Neutrophil (primary cell): Measurements from ENCODE around the gene ARHGAP9.
A peak's percentile ranks its signal among the peaks of the same experiment; 100 is the strongest.
"Not testable (repeated sequence)": the region's sequence is repeated elsewhere in the genome, so short reads cannot be mapped to it uniquely, and the experiment has no call there.

Experiments
- H3K27ac ChIP-seq: fragments of 200-600 bp; sonication (generic); 2 replicates; pipeline ENCODE4 v1.5.1; 2016; ENCODE audit warnings: mild to moderate bottlenecking, moderate library complexity
- H3K27me3 ChIP-seq: fragments of 200-600 bp; sonication (generic); 2 replicates; pipeline ENCODE4 v1.6.0; 2016; ENCODE audit warnings: mild to moderate bottlenecking
- H3K36me3 ChIP-seq: fragments of 200-600 bp; sonication (generic); 2 replicates; pipeline ENCODE4 v1.5.1; 2017
- H3K4me1 ChIP-seq, 2 experiments: fragments of 200-600 bp in 1 of 2; sonication (generic) in 1 of 2; 1 replicate in 1 of 2; 2 replicates in 1 of 2; pipeline versions ENCODE4 v1.5.1 to v1.6.1; 2013 to 2016; ENCODE audit warnings: low read depth in 1 of 2, low read length in 1 of 2, mild to moderate bottlenecking in 1 of 2, moderate library complexity in 1 of 2; ENCODE audit not compliant: control insufficient read depth in 1 of 2, insufficient read depth in 1 of 2
- H3K4me3 ChIP-seq, 2 experiments: fragments of 200-600 bp in 1 of 2; sonication (generic) in 1 of 2; 1 replicate in 1 of 2; 2 replicates in 1 of 2; pipeline ENCODE4 v1.5.1; 2013 to 2016; ENCODE audit warnings: low read depth in 1 of 2, low read length in 1 of 2, mild to moderate bottlenecking in 1 of 2, moderate library complexity in 1 of 2
- H3K9me3 ChIP-seq: fragments of 200-600 bp; sonication (generic); 2 replicates; pipeline ENCODE4 v1.5.1; 2016
- CTCF ChIP-seq: fragments of 200-600 bp; sonication (generic); IDR thresholded peaks from 2 replicates; pipeline ENCODE4 v1.5.1; 2016; ENCODE audit warnings: antibody characterized with exemption

The ARHGAP9 gene

GRCh38 chr12:57518176-57518919, 38.7 kb upstream of the ARHGAP9 start:
- Histone ChIP-seq H3K27me3 (no peaks in the 10 kb centered on the region), H3K27ac (peak overlapping the region; percentile 100), H3K4me1 (peaks cover 35 to 37% of the 10 kb centered on the region in 2 experiments), H3K36me3 (peaks cover 54% of the 10 kb centered on the region), H3K9me3 (no peaks in the 10 kb centered on the region), H3K4me3 (peak overlapping the region; percentile 78 to 98)
- no peak for TF ChIP-seq CTCF

- H3K4me3 ChIP-seq, H3K27me3 ChIP-seq, H3K9me3 ChIP-seq: not testable (repeated sequence)
- Histone ChIP-seq H3K4me1 (peaks cover 33 to 35% of the 10 kb centered on the region in 2 experiments), H3K36me3 (peaks cover 61% of the 10 kb centered on the region), H3K27ac (peak overlapping the region; percentile 100)
Observed at GRCh38 chr12:57517718-57518117, 38.1 kb upstream of the ARHGAP9 start.

GRCh38 chr12:57517187-57517586, 37.5 kb upstream of the ARHGAP9 start:
- H3K27me3 ChIP-seq: no peaks in the 10 kb centered on the region
- H3K4me1 ChIP-seq: peaks cover 30 to 34% of the 10 kb centered on the region in 2 experiments
- no peaks in the 10 kb centered on the region for H3K9me3 ChIP-seq
- H3K27ac ChIP-seq: peak overlapping the region; percentile 100
- no peak for TF ChIP-seq CTCF
- peaks cover 66% of the 10 kb centered on the region for H3K36me3 ChIP-seq
- H3K4me3 ChIP-seq: no peak overlapping the region

- H3K27me3 ChIP-seq: no peaks in the 10 kb centered on the region
- TF ChIP-seq CTCF: no peak
- peak overlapping the region; percentile 100 for H3K27ac ChIP-seq
- peaks cover 25 to 29% of the 10 kb centered on the region in 2 experiments for H3K4me1 ChIP-seq
- peaks cover 71% of the 10 kb centered on the region for H3K36me3 ChIP-seq
- no peaks in the 10 kb centered on the region for H3K9me3 ChIP-seq
- no peak overlapping the region for H3K4me3 ChIP-seq
Observed at GRCh38 chr12:57516617-57517153, 37.0 kb upstream of the ARHGAP9 start.

- H3K27ac ChIP-seq: peak overlapping the region; percentile 100
- no peaks in the 10 kb centered on the region for H3K27me3 ChIP-seq
- H3K36me3 ChIP-seq: peaks cover 77% of the 10 kb centered on the region
- H3K4me1 ChIP-seq: peaks cover 19 to 22% of the 10 kb centered on the region in 2 experiments
- no peak overlapping the region for H3K4me3 ChIP-seq
- H3K9me3 ChIP-seq: no peaks in the 10 kb centered on the region
- TF ChIP-seq CTCF: no peak
Observed at GRCh38 chr12:57515934-57516541, 36.4 kb upstream of the ARHGAP9 start.

- TF ChIP-seq CTCF: no peak
- no peaks in the 10 kb centered on the region for H3K27me3 ChIP-seq
- H3K36me3 ChIP-seq: peaks cover 82% of the 10 kb centered on the region
- peaks cover 15 to 18% of the 10 kb centered on the region in 2 experiments for H3K4me1 ChIP-seq
- no peaks in the 10 kb centered on the region for H3K9me3 ChIP-seq
- peak overlapping the region; percentile 100 for H3K27ac ChIP-seq
- H3K4me3 ChIP-seq: no peak overlapping the region
Observed at GRCh38 chr12:57515408-57515933, 35.8 kb upstream of the ARHGAP9 start.
